H1 (cell line): ENCODE results near the gene RREB1. TPM values are rescaled to one million over a fixed set of nuclear protein-coding genes. Genes with fewer than 3 reads are reported as not detected.

Experiments used
- ASH2L ChIP-seq: fragments of 200-600, 300-600 bp; sonication (generic); IDR thresholded peaks from one replicate; pipeline ENCODE4 v1.7.1; 2017; ENCODE audit warnings: low read length
- SAP30 ChIP-seq: fragments of 300-600 bp; sonication (generic); IDR thresholded peaks from 2 replicates; pipeline ENCODE4 v1.7.1; 2012; ENCODE audit warnings: low read length, moderate library complexity, mild to moderate bottlenecking, inconsistent platforms; ENCODE audit not compliant: insufficient read depth, insufficient replicate concordance
- SP1 ChIP-seq: IDR thresholded peaks from 2 replicates; pipeline ENCODE4 v1.6.1; 2011; ENCODE audit warnings: low read depth, low read length
- polyA plus RNA-seq, 7 experiments: library from polyadenylated mRNA; depleted of rRNA in 3 of 7; stranded (reverse) in 5 of 7; unstranded in 2 of 7; fragments of >200 nt in 5 of 7; fragments of 200-250 nt in 2 of 7; gene quantifications; 1 replicate in 5 of 7; 2 replicates in 1 of 7; 4 replicates in 1 of 7; pipeline versions ENCODE4 v1.2.1 to v1.2.3, GENCODE V29; 2011 to 2013; ENCODE audit warnings: missing spikeins in 2 of 7, mixed read lengths in 2 of 7
- total RNA-seq: library from RNA; stranded (reverse); fragmentation: NEBNext Ultra II Directional; extraction: Animal tissue kit (Norgen Biotek cat#: 25700); gene quantifications from 2 replicates; pipeline ENCODE4 v1.2.1, GENCODE V29; 2021

The RREB1 gene
- total and polyA plus RNA-seq, 2 of the 8 experiments (the other 6 are each of a cell fraction or from before 2014, with no cell fraction given), result 3.9 to 34.7 TPM

DNA sequence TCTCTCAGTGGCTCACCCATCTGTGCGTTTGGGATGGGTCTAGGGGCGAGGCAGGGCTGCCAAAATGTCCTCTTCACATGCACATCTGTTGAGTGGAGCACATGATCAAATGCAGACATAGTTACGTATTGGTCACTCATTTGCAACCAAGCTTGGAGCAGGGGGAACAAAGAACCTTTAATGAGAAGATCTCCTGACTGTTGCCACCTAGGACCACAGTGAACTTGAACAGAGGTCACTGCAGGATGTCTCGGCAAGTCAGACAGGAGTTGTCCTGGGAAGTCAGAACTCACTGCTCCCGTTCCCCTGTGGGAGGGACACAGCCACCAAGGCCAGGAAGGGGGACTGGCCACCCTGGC is 131.8 kb downstream of the RREB1 start (continued):
- TF ChIP-seq SAP30 (no peak), SP1 (no peak), ASH2L (no peak)
